ENCODE measurements around the gene GTF3C2.

DNA sequence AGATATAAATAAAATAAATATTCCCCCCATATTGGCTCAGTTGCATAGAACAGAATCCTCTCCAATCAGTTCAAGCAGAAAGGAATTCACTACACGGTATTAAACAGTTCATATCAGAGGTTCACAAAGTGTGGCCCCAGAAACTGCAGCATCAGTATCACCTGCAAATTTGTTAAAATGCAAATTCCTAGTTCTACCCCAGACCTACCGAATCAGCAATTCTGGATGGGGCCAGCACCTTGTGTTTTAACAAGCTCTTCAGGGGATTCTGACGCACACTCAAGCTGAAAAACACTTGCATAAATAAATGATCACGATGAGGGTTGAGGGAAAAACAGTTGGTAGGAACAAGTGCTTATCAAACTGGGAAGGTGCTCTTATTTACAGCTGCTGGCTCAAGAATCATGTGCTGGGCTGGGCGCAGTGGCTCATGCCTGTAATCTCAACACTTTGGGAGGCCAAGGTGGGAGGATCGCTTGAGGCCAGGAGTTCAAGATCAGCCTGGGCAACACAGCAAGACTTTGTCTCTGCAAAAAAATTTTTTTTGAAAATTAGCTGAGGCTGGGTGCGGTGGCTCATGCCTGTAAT, 6.4 kb downstream of the GTF3C2 start:
- TF ChIP-seq, protein P1, sequence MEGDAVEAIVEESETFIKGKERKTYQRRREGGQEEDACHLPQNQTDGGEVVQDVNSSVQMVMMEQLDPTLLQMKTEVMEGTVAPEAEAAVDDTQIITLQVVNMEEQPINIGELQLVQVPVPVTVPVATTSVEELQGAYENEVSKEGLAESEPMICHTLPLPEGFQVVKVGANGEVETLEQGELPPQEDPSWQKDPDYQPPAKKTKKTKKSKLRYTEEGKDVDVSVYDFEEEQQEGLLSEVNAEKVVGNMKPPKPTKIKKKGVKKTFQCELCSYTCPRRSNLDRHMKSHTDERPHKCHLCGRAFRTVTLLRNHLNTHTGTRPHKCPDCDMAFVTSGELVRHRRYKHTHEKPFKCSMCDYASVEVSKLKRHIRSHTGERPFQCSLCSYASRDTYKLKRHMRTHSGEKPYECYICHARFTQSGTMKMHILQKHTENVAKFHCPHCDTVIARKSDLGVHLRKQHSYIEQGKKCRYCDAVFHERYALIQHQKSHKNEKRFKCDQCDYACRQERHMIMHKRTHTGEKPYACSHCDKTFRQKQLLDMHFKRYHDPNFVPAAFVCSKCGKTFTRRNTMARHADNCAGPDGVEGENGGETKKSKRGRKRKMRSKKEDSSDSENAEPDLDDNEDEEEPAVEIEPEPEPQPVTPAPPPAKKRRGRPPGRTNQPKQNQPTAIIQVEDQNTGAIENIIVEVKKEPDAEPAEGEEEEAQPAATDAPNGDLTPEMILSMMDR (IDR thresholded peaks at IDR 0.05 in 4 of 5, conservative IDR thresholded peaks at IDR 0.05 in 1 of 5) = no peak
- TF ChIP-seq POLR2A (IDR thresholded peaks at IDR 0.05) = no peak

Measured in gastrocnemius medialis (tissue), 4 donors.